ENCODE results near the gene RNF212B.

DNA sequence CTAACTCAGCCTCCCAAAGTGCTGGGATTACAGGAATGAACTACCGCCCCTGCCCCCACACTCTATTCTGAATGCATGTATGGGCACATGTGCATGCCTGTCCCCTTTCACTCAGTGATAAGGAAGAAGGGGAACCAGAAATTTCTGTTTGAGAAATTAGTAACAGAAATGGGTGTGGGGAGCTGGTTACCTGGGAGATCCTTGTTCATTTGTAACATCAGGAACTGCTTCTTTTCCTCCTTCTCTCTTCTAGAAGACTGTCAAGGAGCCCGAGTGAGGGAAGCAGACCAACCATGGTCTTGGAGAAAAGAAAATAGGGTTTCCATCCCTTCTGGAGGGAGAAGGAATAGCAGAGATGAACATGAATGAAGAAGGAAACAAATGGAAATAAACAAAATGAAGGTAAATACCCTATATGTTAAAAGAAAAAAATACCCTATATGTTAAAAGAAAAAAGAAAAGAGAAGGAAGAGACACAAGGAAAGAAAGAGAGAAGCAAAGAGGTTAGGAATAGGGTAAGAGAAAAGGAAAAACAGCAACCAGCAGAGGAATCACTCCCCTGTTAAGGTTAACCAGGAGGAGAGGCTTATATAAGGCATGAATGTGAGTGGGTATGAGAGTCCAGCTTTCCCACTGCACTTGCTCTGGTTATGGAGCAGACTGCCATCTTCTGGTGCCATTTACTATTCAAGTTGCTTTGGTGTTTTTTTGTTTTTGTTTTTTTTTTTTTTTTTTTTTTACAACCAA lies 61.6 kb downstream of the RNF212B start:
- TF ChIP-seq CTCF (IDR thresholded peaks at IDR 0.05) (peak in 1 of 4 experiments; percentile 10), POLR2A (IDR thresholded peaks at IDR 0.05) (no peak)
